Spleen (tissue), 7 donors: ENCODE results near the gene B3GNT5.

Experiments used
- POLR2A ChIP-seq, 3 donors: fragments of 450-650 bp; IDR thresholded peaks; one replicate each; pipeline ENCODE4 v1.5.1; 2017; ENCODE audit warnings: antibody characterized with exemption in 3 of 3, mild to moderate bottlenecking in 1 of 3
- POLR2AphosphoS5 ChIP-seq, 3 donors: sonication (generic); formaldehyde crosslinking; IDR thresholded peaks; one replicate each; pipeline ENCODE4 v1.5.1; 2017; ENCODE audit warnings: antibody characterized with exemption in 3 of 3
- TF ChIP-seq, protein P1 (sequence below), 11 experiments: fragments of 200-600 bp in 7 of 11; fragments of 450-650 bp in 4 of 11; sonication (generic) in 4 of 11; IDR thresholded peaks in 8 of 11; conservative IDR thresholded peaks in 3 of 11; 1 replicate in 7 of 11; 2 replicates in 4 of 11; pipeline versions ENCODE4 v1.4.0 to v1.8.0; 2016 to 2021; ENCODE audit warnings: antibody characterized with exemption in 11 of 11, inconsistent platforms in 4 of 11, mild to moderate bottlenecking in 1 of 11
- donor health status: DM: no; HTN: no; CAD: no; lungs with moderate emphysema.
- donor health status: DM: no; HTN: no; CAD: no.
- donor health status: DM: no; HTN: no; CAD: no.

DNA sequence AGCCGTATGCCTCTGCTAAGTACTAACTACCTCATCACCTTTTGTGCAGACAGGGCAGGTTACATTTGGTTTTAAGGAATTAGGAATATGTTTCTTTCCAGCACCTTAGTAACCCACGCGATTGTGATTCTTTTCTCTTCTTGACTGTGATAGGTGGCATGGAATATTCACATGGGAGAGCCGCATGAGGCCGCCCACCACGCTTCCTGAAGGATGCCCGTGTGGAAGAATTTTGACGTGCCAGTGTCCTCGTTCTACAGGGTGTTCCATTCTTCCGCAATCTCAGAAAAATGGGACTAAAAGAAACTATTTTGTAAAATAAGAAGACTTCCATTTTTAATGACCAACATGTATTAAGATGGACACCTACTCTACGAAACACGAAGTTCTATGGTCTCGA lies 16.3 kb downstream of the B3GNT5 start:
- TF ChIP-seq, protein P1, sequence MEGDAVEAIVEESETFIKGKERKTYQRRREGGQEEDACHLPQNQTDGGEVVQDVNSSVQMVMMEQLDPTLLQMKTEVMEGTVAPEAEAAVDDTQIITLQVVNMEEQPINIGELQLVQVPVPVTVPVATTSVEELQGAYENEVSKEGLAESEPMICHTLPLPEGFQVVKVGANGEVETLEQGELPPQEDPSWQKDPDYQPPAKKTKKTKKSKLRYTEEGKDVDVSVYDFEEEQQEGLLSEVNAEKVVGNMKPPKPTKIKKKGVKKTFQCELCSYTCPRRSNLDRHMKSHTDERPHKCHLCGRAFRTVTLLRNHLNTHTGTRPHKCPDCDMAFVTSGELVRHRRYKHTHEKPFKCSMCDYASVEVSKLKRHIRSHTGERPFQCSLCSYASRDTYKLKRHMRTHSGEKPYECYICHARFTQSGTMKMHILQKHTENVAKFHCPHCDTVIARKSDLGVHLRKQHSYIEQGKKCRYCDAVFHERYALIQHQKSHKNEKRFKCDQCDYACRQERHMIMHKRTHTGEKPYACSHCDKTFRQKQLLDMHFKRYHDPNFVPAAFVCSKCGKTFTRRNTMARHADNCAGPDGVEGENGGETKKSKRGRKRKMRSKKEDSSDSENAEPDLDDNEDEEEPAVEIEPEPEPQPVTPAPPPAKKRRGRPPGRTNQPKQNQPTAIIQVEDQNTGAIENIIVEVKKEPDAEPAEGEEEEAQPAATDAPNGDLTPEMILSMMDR (IDR thresholded peaks at IDR 0.05 in 8 of 11, conservative IDR thresholded peaks at IDR 0.05 in 3 of 11): no peak
- TF ChIP-seq POLR2AphosphoS5 (IDR thresholded peaks at IDR 0.05) (no peak), POLR2A (IDR thresholded peaks at IDR 0.05) (no peak)
